HEK293 (cell line): ENCODE results near the gene ARIH2.

ENCODE experiments used
- CTCF ChIA-PET: fragments of 350-600 bp; formaldehyde crosslinking; extraction: SDS; loops from one replicate; lab custom pipeline; 2021; ENCODE audit warnings: antibody characterized with exemption; lab: Yijun Ruan, JAX
- POLR2A ChIA-PET: fragments of 300-600 bp; formaldehyde crosslinking; extraction: SDS; loops from one replicate; lab custom pipeline; 2020; ENCODE audit warnings: antibody characterized with exemption, inconsistent platforms; lab: Yijun Ruan, JAX
- H3K27ac ChIP-seq: fragments of 200-500 bp; sonication (Bioruptor generic); 2 replicates; pipeline ENCODE4 v1.5.1; 2014; ENCODE audit warnings: low read depth, low read length, control low read depth, inconsistent platforms; ENCODE audit errors: extremely low read depth
- H3K36me3 ChIP-seq, 2 experiments: fragments of 200-500 bp in 1 of 2; sonication (Bioruptor generic) in 1 of 2; 1 replicate in 1 of 2; 2 replicates in 1 of 2; pipeline ENCODE4 v1.5.1; 2014 to 2017; ENCODE audit warnings: inconsistent platforms in 2 of 2, low read length in 2 of 2; ENCODE audit not compliant: control insufficient read depth in 2 of 2, insufficient read depth in 1 of 2
- H3K4me1 ChIP-seq: fragments of 200-500 bp; sonication (Bioruptor generic); 2 replicates; pipeline ENCODE4 v1.5.1; 2014; ENCODE audit warnings: mild to moderate bottlenecking, low read length, inconsistent platforms; ENCODE audit not compliant: control insufficient read depth, insufficient read depth
- H3K4me3 ChIP-seq: 2 replicates; pipeline ENCODE4 v1.5.1; 2011; ENCODE audit warnings: low read depth, mild to moderate bottlenecking, control low read depth, low read length, moderate library complexity
- H3K9me3 ChIP-seq: fragments of 200-500 bp; sonication (Bioruptor generic); 2 replicates; pipeline ENCODE4 v1.5.1; 2014; ENCODE audit warnings: low read depth, low read length, inconsistent platforms; ENCODE audit not compliant: control insufficient read depth, insufficient read depth
- FEZF1 ChIP-seq: fragments of 450-650 bp; formaldehyde crosslinking; IDR thresholded peaks from 2 replicates; pipeline ENCODE4 v1.5.1; 2016; ENCODE audit warnings: missing biosample characterization, missing genetic modification characterization
- GLI4 ChIP-seq: fragments of 450-650 bp; formaldehyde crosslinking; IDR thresholded peaks from 2 replicates; pipeline ENCODE4 v1.5.1; 2016; ENCODE audit warnings: missing biosample characterization, missing genetic modification characterization
- HOXD13 ChIP-seq: sonication (generic); formaldehyde crosslinking; IDR thresholded peaks from 2 replicates; pipeline ENCODE4 v1.8.0; 2022; ENCODE audit warnings: missing genetic modification reagents, borderline replicate concordance
- KLF10 ChIP-seq: fragments of 450-650 bp; IDR thresholded peaks from 2 replicates; pipeline ENCODE4 v1.5.1; 2018; ENCODE audit warnings: missing biosample characterization, mild to moderate bottlenecking, missing genetic modification characterization
- KLF8 ChIP-seq: fragments of 450-650 bp; formaldehyde crosslinking; IDR thresholded peaks from 2 replicates; pipeline ENCODE4 v1.5.1; 2016; ENCODE audit warnings: missing biosample characterization, missing genetic modification characterization
- YY1 ChIP-seq: fragments of 450-650 bp; formaldehyde crosslinking; IDR thresholded peaks from 2 replicates; pipeline ENCODE4 v1.5.1; 2018; ENCODE audit warnings: missing biosample characterization, missing genetic modification characterization
- YY2 ChIP-seq: fragments of 450-650 bp; formaldehyde crosslinking; IDR thresholded peaks from 2 replicates; pipeline ENCODE4 v1.5.1; 2016; ENCODE audit warnings: missing biosample characterization, missing genetic modification characterization
- ZBTB10 ChIP-seq: fragments of 450-650 bp; formaldehyde crosslinking; IDR thresholded peaks from 2 replicates; pipeline ENCODE4 v1.5.1; 2016; ENCODE audit warnings: missing biosample characterization, missing genetic modification characterization
- ZBTB11 ChIP-seq: fragments of 450-650 bp; formaldehyde crosslinking; conservative IDR thresholded peaks from 2 replicates; pipeline ENCODE4 v1.5.1; 2016; ENCODE audit warnings: low read depth, missing biosample characterization, missing genetic modification characterization
- ZBTB20 ChIP-seq: fragments of 450-650 bp; formaldehyde crosslinking; IDR thresholded peaks from 2 replicates; pipeline ENCODE4 v1.5.1; 2016; ENCODE audit warnings: missing biosample characterization, missing genetic modification characterization
- ZBTB6 ChIP-seq: fragments of 450-650 bp; formaldehyde crosslinking; IDR thresholded peaks from 2 replicates; pipeline ENCODE4 v1.5.1; 2017; ENCODE audit warnings: missing biosample characterization, missing genetic modification characterization
- ZEB2 ChIP-seq: fragments of 450-650 bp; formaldehyde crosslinking; IDR thresholded peaks from 2 replicates; pipeline ENCODE4 v1.5.1; 2016; ENCODE audit warnings: missing biosample characterization, missing genetic modification characterization
- ZFP69B ChIP-seq: fragments of 450-650 bp; formaldehyde crosslinking; IDR thresholded peaks from 2 replicates; pipeline ENCODE4 v1.5.1; 2016; ENCODE audit warnings: missing biosample characterization, missing genetic modification characterization
- ZNF112 ChIP-seq: fragments of 450-650 bp; formaldehyde crosslinking; IDR thresholded peaks from 2 replicates; pipeline ENCODE4 v1.5.0; 2017; ENCODE audit warnings: missing biosample characterization, missing genetic modification characterization
- ZNF239 ChIP-seq: fragments of 450-650 bp; formaldehyde crosslinking; IDR thresholded peaks from 2 replicates; pipeline ENCODE4 v1.5.1; 2016; ENCODE audit warnings: missing biosample characterization, missing genetic modification characterization
- ZNF398 ChIP-seq: fragments of 450-650 bp; formaldehyde crosslinking; IDR thresholded peaks from 2 replicates; pipeline ENCODE4 v1.5.1; 2017; ENCODE audit warnings: missing biosample characterization, missing genetic modification characterization
- ZNF513 ChIP-seq: fragments of 450-650 bp; IDR thresholded peaks from 2 replicates; pipeline ENCODE4 v1.5.1; 2018; ENCODE audit warnings: missing biosample characterization, missing genetic modification characterization
- ZNF529 ChIP-seq: fragments of 450-650 bp; formaldehyde crosslinking; IDR thresholded peaks from 2 replicates; pipeline ENCODE4 v1.5.1; 2017; ENCODE audit warnings: missing genetic modification characterization, missing biosample characterization; ENCODE audit not compliant: insufficient replicate concordance
- ZNF548 ChIP-seq: fragments of 450-650 bp; formaldehyde crosslinking; IDR thresholded peaks from 2 replicates; pipeline ENCODE4 v1.5.1; 2016; ENCODE audit warnings: missing biosample characterization, missing genetic modification characterization
- ZNF585B ChIP-seq: fragments of 450-650 bp; formaldehyde crosslinking; IDR thresholded peaks from 2 replicates; pipeline ENCODE4 v1.5.1; 2016; ENCODE audit warnings: missing biosample characterization, missing genetic modification characterization
- ZNF701 ChIP-seq: fragments of 450-650 bp; formaldehyde crosslinking; IDR thresholded peaks from 2 replicates; pipeline ENCODE4 v1.5.1; 2016; ENCODE audit warnings: missing biosample characterization, missing genetic modification characterization
- ZNF792 ChIP-seq: fragments of 450-650 bp; formaldehyde crosslinking; IDR thresholded peaks from 2 replicates; pipeline ENCODE4 v1.5.1; 2016; ENCODE audit warnings: missing biosample characterization, missing genetic modification characterization

Gene ARIH2

GRCh38 chr3:49017971-49018706 lies 99.5 kb downstream of the ARIH2 start, which contains the start of gene DALRD3 (continued):
- peak; percentile 95 for TF ChIP-seq KLF10 (tag by site-specific recombination)
- 0 out of 2 replicates have a peak, but pooled peaks have one; percentile 16 for TF ChIP-seq YY2 (tag by site-specific recombination)

GRCh38 chr3:49018707-49019006 lies 100.0 kb downstream of the ARIH2 start:
- H3K4me1 ChIP-seq, result no peaks in the 10 kb centered on the region
- CTCF ChIA-PET, result interaction anchor here (1.0 kb wide), 1 partner anchor 30 kb away, joined by 5 read pairs; no protein-coding TSS in a partner anchor
- POLR2A ChIA-PET, result interaction anchor here (0.6 to 10.4 kb wide), 7 partner anchors 10 to 114 kb away, joined by 3 to 141 read pairs (median 5); partner anchors contain the start of genes IMPDH2, P4HTM and WDR6
- no peaks in the 10 kb centered on the region for H3K9me3 ChIP-seq
- peak overlapping the region; percentile 80 for H3K4me3 ChIP-seq
- peaks cover 0 to 43% of the 10 kb centered on the region in 2 experiments; a peak in 1 of 3 replicates for H3K36me3 ChIP-seq
- peak overlapping the region; percentile 47; the same call in 1 of the 2 replicates for H3K27ac ChIP-seq
- TF ChIP-seq KLF8 (tag by site-specific recombination), result no peak
- TF ChIP-seq ZFP69B (tag by site-specific recombination), result no peak
- no peak for TF ChIP-seq ZNF239
- no peak for TF ChIP-seq ZNF792 (tag by site-specific recombination)
- TF ChIP-seq ZBTB20, result peak; percentile 15; the same call in 1 of the 2 replicates
- TF ChIP-seq ZEB2 (tag by site-specific recombination), result peak; percentile 13; the same call in 1 of the 2 replicates
- TF ChIP-seq ZBTB6 (tag by site-specific recombination), result no peak
- TF ChIP-seq ZNF529 (tag by site-specific recombination), result no peak
- TF ChIP-seq FEZF1 (tag by site-specific recombination), result no peak
- no peak for TF ChIP-seq ZNF701 (tag by site-specific recombination)
- no peak for TF ChIP-seq ZNF585B (tag by site-specific recombination)
- TF ChIP-seq ZNF398, result 0 out of 2 replicates have a peak, but pooled peaks have one; percentile 10
- 0 out of 2 replicates have a peak, but pooled peaks have one; percentile 29 for TF ChIP-seq ZBTB11 (tag by site-specific recombination)
- TF ChIP-seq ZNF513, result no peak
- TF ChIP-seq ZNF548 (tag by site-specific recombination), result no peak
- TF ChIP-seq YY1 (tag by site-specific recombination), result no peak
- TF ChIP-seq GLI4, result no peak
- no peak for TF ChIP-seq HOXD13
- 0 out of 2 replicates have a peak, but pooled peaks have one; percentile 3 for TF ChIP-seq ZBTB10
- no peak for TF ChIP-seq ZNF112 (tag by site-specific recombination)
